OCI-LY1 (cell line): Measurements from ENCODE around the gene SYNCRIP.
"Not testable (repeated sequence)": the region's sequence is repeated elsewhere in the genome, so short reads cannot be mapped to it uniquely, and the experiment has no call there.

ENCODE experiments used
- EZH2 ChIP-seq: fragments of 200-600 bp; sonication (generic), shearing (Covaris generic); IDR thresholded peaks from 2 replicates; pipeline ENCODE4 v1.8.0; 2017; ENCODE audit warnings: borderline replicate concordance, mixed run types, mild to moderate bottlenecking, antibody characterized with exemption, low read length, moderate library complexity, mixed read lengths
- TF ChIP-seq, protein P1 (sequence below): fragments of 200-600 bp; sonication (generic), shearing (Covaris generic); IDR thresholded peaks from 2 replicates; pipeline ENCODE4 v1.5.1; 2017; ENCODE audit warnings: mild to moderate bottlenecking, antibody characterized with exemption, low read length, moderate library complexity, mixed read lengths

DNA sequence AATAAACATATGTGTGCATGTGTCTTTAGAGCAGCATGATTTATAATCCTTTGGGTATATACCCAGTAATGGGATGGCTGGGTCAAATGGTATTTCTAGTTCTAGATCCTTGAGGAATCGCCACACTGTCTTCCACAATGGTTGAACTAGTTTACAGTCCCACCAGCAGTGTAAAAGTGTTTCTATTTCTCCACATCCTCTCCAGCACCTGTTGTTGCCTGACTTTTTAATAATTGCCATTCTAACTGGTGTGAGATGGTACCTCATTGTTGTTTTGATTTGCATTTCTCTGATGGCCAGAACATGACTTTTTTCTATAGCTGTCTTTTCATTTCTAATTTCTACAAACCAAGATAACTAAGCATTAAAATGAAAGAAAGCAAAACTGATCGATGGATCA, 78.5 kb downstream of the SYNCRIP start:
- TF ChIP-seq, protein P1, sequence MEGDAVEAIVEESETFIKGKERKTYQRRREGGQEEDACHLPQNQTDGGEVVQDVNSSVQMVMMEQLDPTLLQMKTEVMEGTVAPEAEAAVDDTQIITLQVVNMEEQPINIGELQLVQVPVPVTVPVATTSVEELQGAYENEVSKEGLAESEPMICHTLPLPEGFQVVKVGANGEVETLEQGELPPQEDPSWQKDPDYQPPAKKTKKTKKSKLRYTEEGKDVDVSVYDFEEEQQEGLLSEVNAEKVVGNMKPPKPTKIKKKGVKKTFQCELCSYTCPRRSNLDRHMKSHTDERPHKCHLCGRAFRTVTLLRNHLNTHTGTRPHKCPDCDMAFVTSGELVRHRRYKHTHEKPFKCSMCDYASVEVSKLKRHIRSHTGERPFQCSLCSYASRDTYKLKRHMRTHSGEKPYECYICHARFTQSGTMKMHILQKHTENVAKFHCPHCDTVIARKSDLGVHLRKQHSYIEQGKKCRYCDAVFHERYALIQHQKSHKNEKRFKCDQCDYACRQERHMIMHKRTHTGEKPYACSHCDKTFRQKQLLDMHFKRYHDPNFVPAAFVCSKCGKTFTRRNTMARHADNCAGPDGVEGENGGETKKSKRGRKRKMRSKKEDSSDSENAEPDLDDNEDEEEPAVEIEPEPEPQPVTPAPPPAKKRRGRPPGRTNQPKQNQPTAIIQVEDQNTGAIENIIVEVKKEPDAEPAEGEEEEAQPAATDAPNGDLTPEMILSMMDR, result not testable (repeated sequence)
- TF ChIP-seq EZH2, result not testable (repeated sequence)
